HL-60 (cell line): Measurements from ENCODE around the gene EPHB2.

ENCODE experiments used
- DNase-seq, 2 experiments: peaks; one replicate each; pipeline ENCODE4 v3.0.0-alpha.2; 2010 to 2020; ENCODE audit warnings: low read depth in 1 of 2, low spot score in 1 of 2
- H3K27ac ChIP-seq: fragments of 250-450 bp; sonication (Bioruptor Pico); replicated peaks from 2 replicates; pipeline ENCODE4 v1.5.1; 2020; ENCODE audit warnings: mild to moderate bottlenecking, moderate library complexity
- H3K27me3 ChIP-seq: fragments of 250-450 bp; sonication (Bioruptor Pico); 2 replicates; pipeline ENCODE4 v1.5.1; 2021; ENCODE audit warnings: mild to moderate bottlenecking, moderate library complexity; ENCODE audit not compliant: insufficient read depth, poor library complexity, severe bottlenecking
- H3K4me3 ChIP-seq: replicated peaks from 2 replicates; pipeline ENCODE4 v1.5.1; 2011; ENCODE audit warnings: mild to moderate bottlenecking, control low read depth, low read length; ENCODE audit not compliant: insufficient read depth
- CTCF ChIP-seq: IDR thresholded peaks from one replicate; pipeline ENCODE4 v1.5.1; 2011; ENCODE audit warnings: low read length, control low read depth, inconsistent platforms; ENCODE audit not compliant: insufficient read depth
- GABPA ChIP-seq: IDR thresholded peaks from 2 replicates; pipeline ENCODE4 v1.6.1; 2012; ENCODE audit warnings: low read depth
- POLR2AphosphoS5 ChIP-seq: IDR thresholded peaks from 2 replicates; pipeline ENCODE4 v1.6.1; 2012; ENCODE audit warnings: low read depth
- REST ChIP-seq: IDR thresholded peaks from 2 replicates; pipeline ENCODE4 v1.6.1; 2012; ENCODE audit warnings: low read depth; ENCODE audit not compliant: insufficient replicate concordance
- SPI1 ChIP-seq: IDR thresholded peaks from 2 replicates; pipeline ENCODE4 v1.6.1; 2012; ENCODE audit warnings: low read depth, mild to moderate bottlenecking, borderline replicate concordance

Gene EPHB2

GRCh38 chr1:22953057-22953739 is 242.6 kb downstream of the EPHB2 start:
- Histone ChIP-seq H3K4me3 (no peak overlapping the region), H3K27ac (no peak overlapping the region), H3K27me3 (peaks cover 8% of the 10 kb centered on the region)
- TF ChIP-seq GABPA: no peak
- no peak for TF ChIP-seq REST
- no peak for TF ChIP-seq POLR2AphosphoS5
- TF ChIP-seq SPI1: no peak
- no peak for TF ChIP-seq CTCF
- DNase-seq: no peak

- no peak overlapping the region for H3K4me3 ChIP-seq
- no peak for DNase-seq
- H3K27me3 ChIP-seq: peaks cover 8% of the 10 kb centered on the region
- no peak for TF ChIP-seq SPI1
- TF ChIP-seq CTCF: no peak
- no peak for TF ChIP-seq POLR2AphosphoS5
- no peak for TF ChIP-seq GABPA
- no peak for TF ChIP-seq REST
- H3K27ac ChIP-seq: no peak overlapping the region
These were observed 243.1 kb downstream of the EPHB2 start for GRCh38 chr1:22953740-22954141.

- TF ChIP-seq REST: no peak
- no peak for TF ChIP-seq GABPA
- no peak for TF ChIP-seq POLR2AphosphoS5
- TF ChIP-seq SPI1: no peak
- TF ChIP-seq CTCF: no peak
- Histone ChIP-seq H3K27ac (no peak overlapping the region), H3K27me3 (peaks cover 8% of the 10 kb centered on the region), H3K4me3 (no peak overlapping the region)
- DNase-seq: no peak
These were observed 244.5 kb downstream of the EPHB2 start for GRCh38 chr1:22955146-22955545.
